ENCODE measurements around the gene SNAI3. TPM values are rescaled to one million over a fixed set of nuclear protein-coding genes. Genes with fewer than 3 reads are reported as not detected.

SNAI3 gene
- total RNA-seq, 1 donor from 2014 or later: 6.1 TPM

GRCh38 chr16:88733630-88734360 is 47.5 kb upstream of the SNAI3 start:
- Histone ChIP-seq H3K4me1 (peaks cover 5% of the 10 kb centered on the region), H3K27ac (no peak overlapping the region), H3K4me3 (no peak overlapping the region), H3K36me3 (peaks cover 79% of the 10 kb centered on the region), H3K9me3 (no peaks in the 10 kb centered on the region), H3K27me3 (ENCODE audit: low read depth) (no peaks in the 10 kb centered on the region)
- intact Hi-C loops (cut with DNase I): no loop called here
- ATAC-seq (no peak), DNase-seq (no peak)
- TF ChIP-seq CTCF (IDR thresholded peaks at IDR 0.05): no peak

GRCh38 chr16:88732961-88733294 is 46.6 kb upstream of the SNAI3 start:
- Histone ChIP-seq H3K4me3 (no peak overlapping the region), H3K9me3 (no peaks in the 10 kb centered on the region), H3K27me3 (ENCODE audit: low read depth) (no peaks in the 10 kb centered on the region), H3K4me1 (peaks cover 5% of the 10 kb centered on the region), H3K36me3 (peaks cover 78% of the 10 kb centered on the region), H3K27ac (no peak overlapping the region)
- intact Hi-C loops (cut with DNase I): no loop called here
- no peak for TF ChIP-seq CTCF (IDR thresholded peaks at IDR 0.05)
- ATAC-seq (no peak), DNase-seq (no peak)

DNA sequence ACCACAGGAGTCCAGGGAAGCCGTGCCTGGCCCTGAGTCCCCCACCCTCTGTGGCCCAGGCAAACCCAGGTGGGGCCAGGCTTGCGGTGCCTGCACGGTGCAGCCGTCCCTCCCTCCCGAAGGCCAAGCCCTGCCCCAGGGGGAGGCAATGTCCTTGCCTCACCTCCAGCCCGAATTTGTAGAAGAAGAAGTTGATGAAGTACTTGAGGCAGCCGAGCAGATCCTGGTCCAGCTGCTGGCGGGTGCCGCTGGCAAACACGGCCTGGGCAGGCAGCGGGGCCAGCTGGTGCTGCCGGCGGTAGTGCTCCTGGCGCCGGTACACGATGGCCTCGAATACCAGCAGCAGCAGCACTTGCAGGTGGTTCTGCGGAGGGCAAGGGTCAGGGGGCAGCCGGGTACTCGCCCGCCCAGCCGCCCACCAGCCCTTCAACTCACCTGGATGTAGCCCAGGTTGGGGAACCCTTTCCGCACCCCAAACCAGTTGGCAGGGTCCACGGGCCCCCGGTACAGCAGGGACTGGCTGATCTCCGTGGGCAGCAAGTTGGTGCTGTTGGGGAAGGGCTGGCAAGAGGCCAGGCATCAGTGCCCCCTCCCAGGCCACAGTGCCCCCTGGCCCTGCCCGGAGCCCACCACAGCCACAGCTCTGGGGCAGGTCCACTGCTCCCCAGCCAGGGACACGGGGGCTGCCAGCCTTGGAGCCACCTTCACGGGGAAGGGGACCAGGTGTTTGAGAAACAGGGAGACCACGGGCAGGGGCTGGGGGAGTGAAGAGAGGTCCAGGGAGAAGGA is 46.1 kb upstream of the SNAI3 start:
- intact Hi-C loops (cut with DNase I): no loop called here
- no peak overlapping the region for H3K27ac ChIP-seq
- no peaks in the 10 kb centered on the region for H3K27me3 ChIP-seq (ENCODE audit: low read depth)
- DNase-seq (no peak), ATAC-seq (no peak)
- peaks cover 78% of the 10 kb centered on the region for H3K36me3 ChIP-seq
- H3K9me3 ChIP-seq: no peaks in the 10 kb centered on the region
- peaks cover under 1% of the 10 kb centered on the region for H3K4me1 ChIP-seq
- TF ChIP-seq CTCF (IDR thresholded peaks at IDR 0.05): no peak
- no peak overlapping the region for H3K4me3 ChIP-seq

DNA sequence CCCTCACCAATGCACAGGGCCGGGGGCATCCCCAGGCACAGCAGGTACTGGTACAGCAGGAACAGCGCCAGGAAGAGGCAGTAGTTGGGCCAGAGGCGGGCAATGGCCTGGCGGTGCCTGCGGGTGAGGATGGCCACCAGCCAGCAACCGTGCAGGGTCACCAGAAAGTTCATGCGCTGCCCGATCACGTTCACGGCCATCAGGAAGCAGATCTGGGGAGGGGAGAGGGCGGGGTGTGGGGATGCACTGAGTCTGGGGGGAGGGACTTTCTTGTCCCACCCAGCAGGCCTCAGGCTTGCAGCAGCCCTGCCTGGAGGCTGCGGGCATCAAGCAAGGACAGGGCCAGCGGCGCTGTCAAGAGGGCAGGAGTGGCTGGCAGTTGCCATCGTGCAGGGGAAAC is 45.4 kb upstream of the SNAI3 start:
- intact Hi-C loops (cut with DNase I): no loop called here
- no peak for ATAC-seq

More for the DNA sequence above, 45.4 kb upstream of the SNAI3 start:
- H3K36me3 ChIP-seq: peaks cover 79% of the 10 kb centered on the region
- H3K4me1 ChIP-seq: no peaks in the 10 kb centered on the region
- DNase-seq: no peak
- H3K4me3 ChIP-seq: no peak overlapping the region
- H3K9me3 ChIP-seq: no peaks in the 10 kb centered on the region
- TF ChIP-seq CTCF (IDR thresholded peaks at IDR 0.05): no peak
- no peaks in the 10 kb centered on the region for H3K27me3 ChIP-seq (ENCODE audit: low read depth)
- no peak overlapping the region for H3K27ac ChIP-seq
